Transverse colon (tissue), 3 donors: ENCODE results near the gene BMPR1B.

Source experiments
- CTCF ChIP-seq, 5 experiments: fragments of 200-600 bp in 3 of 5; fragments of 450-650 bp in 2 of 5; sonication (generic) in 3 of 5; IDR thresholded peaks; 1 replicate in 2 of 5; 2 replicates in 3 of 5; pipeline ENCODE4 v1.5.1; 2016 to 2017; ENCODE audit warnings: antibody characterized with exemption in 5 of 5, inconsistent platforms in 3 of 5, mild to moderate bottlenecking in 2 of 5, moderate library complexity in 1 of 5
- EP300 ChIP-seq: sonication (generic); formaldehyde crosslinking; IDR thresholded peaks from one replicate; pipeline ENCODE4 v1.6.1; 2017; ENCODE audit warnings: antibody characterized with exemption, low read depth
- POLR2A ChIP-seq: fragments of 450-650 bp; IDR thresholded peaks from one replicate; pipeline ENCODE4 v1.6.1; 2016; ENCODE audit warnings: antibody characterized with exemption, mild to moderate bottlenecking, moderate library complexity

GRCh38 chr4:95114521-95114920 is 356.8 kb downstream of the BMPR1B start:
- TF ChIP-seq EP300 (no peak), POLR2A (no peak), CTCF (IDR thresholded peaks at IDR 0.05) (no peak)
